Osteoblast (primary cell): ENCODE data around the gene INO80B. TPM values are rescaled to one million over a fixed set of nuclear protein-coding genes. Genes with fewer than 3 reads are reported as not detected.
"Not testable (repeated sequence)": the region's sequence is repeated elsewhere in the genome, so short reads cannot be mapped to it uniquely, and the experiment has no call there.

ENCODE experiments used
- DNase-seq: peaks from one replicate; pipeline ENCODE4 v3.0.0; 2011; ENCODE audit warnings: low spot score, mixed read lengths; ENCODE audit not compliant: insufficient read length; ENCODE audit errors: missing footprints
- H2AFZ ChIP-seq: 2 replicates; pipeline ENCODE4 v1.6.0; 2011; ENCODE audit warnings: mild to moderate bottlenecking, low read length
- H3K27ac ChIP-seq: 2 replicates; pipeline ENCODE4 v1.5.1; 2011; ENCODE audit warnings: mild to moderate bottlenecking, low read depth, low read length, moderate library complexity
- H3K27me3 ChIP-seq: 2 replicates; pipeline ENCODE4 v1.6.0; 2012; ENCODE audit warnings: mild to moderate bottlenecking, control low read depth, inconsistent platforms, low read length, moderate library complexity; ENCODE audit not compliant: insufficient read depth
- H3K36me3 ChIP-seq: 2 replicates; pipeline ENCODE4 v1.5.1; 2011; ENCODE audit warnings: mild to moderate bottlenecking, low read length, control low read depth, moderate library complexity; ENCODE audit not compliant: insufficient read depth
- H3K4me1 ChIP-seq: 2 replicates; pipeline ENCODE4 v1.5.1; 2011; ENCODE audit warnings: mild to moderate bottlenecking, low read length, control low read depth, moderate library complexity; ENCODE audit not compliant: insufficient read depth
- H3K4me2 ChIP-seq: 2 replicates; pipeline ENCODE4 v1.6.0; 2011; ENCODE audit warnings: mild to moderate bottlenecking, low read length; ENCODE audit not compliant: insufficient read depth
- H3K4me3 ChIP-seq: fragments of 200-600 bp; sonication (generic); 3 replicates; pipeline ENCODE4 v1.5.1; 2012; ENCODE audit warnings: mild to moderate bottlenecking, low read length, inconsistent platforms; ENCODE audit not compliant: insufficient read depth
- H3K79me2 ChIP-seq: 2 replicates; pipeline ENCODE4 v1.6.0; 2012; ENCODE audit warnings: mild to moderate bottlenecking, low read length, control low read depth, inconsistent platforms; ENCODE audit not compliant: insufficient read depth
- H3K9me3 ChIP-seq: 2 replicates; pipeline ENCODE4 v1.5.1; 2011; ENCODE audit warnings: low read depth, low read length, control low read depth
- H4K20me1 ChIP-seq: 2 replicates; pipeline ENCODE4 v1.6.0; 2012; ENCODE audit warnings: mild to moderate bottlenecking, low read length, control low read depth; ENCODE audit not compliant: insufficient read depth
- CTCF ChIP-seq: IDR thresholded peaks from 2 replicates; pipeline ENCODE4 v1.5.1; 2011; ENCODE audit warnings: mild to moderate bottlenecking, low read depth, low read length, moderate library complexity; ENCODE audit errors: extremely low read depth
- total RNA-seq: library from RNA; depleted of rRNA; stranded (reverse); fragments of >200 nt; gene quantifications from 2 replicates; pipeline ENCODE4 v1.2.3, GENCODE V29; 2012

INO80B gene
- total RNA-seq, 1 donor, result 15.9 TPM

- no peak for TF ChIP-seq CTCF
- H4K20me1 ChIP-seq, result no peaks in the 10 kb centered on the region
- H3K27ac ChIP-seq, result peak within 1 kb of the TSS; percentile 78
- peaks cover 27% of the 10 kb centered on the region for H3K4me1 ChIP-seq
- peak within 1 kb of the TSS; percentile 88 for H2AFZ ChIP-seq
- H3K27me3 ChIP-seq, result peaks cover 1% of the 10 kb centered on the region
- H3K36me3 ChIP-seq, result peaks cover 27% of the 10 kb centered on the region
- peak within 1 kb of the TSS; percentile 99 for H3K4me2 ChIP-seq
- H3K4me3 ChIP-seq, result peak within 1 kb of the TSS; percentile 96
- no peaks in the 10 kb centered on the region for H3K9me3 ChIP-seq
- H3K79me2 ChIP-seq, result peaks cover 35% of the 10 kb centered on the region
- peak; percentile 99 for DNase-seq
Measured at GRCh38 chr2:74458132-74458937, 3.4 kb downstream of the INO80B start, which contains the start of gene WBP1. Gene WBP1, plus strand, starts transcription at chr2:74458438. Its CDS starts 165 bp downstream, at chr2:74458603.

GRCh38 chr2:74458938-74459363 lies 4.1 kb downstream of the INO80B start:
- peaks cover 27% of the 10 kb centered on the region for H3K36me3 ChIP-seq
- H3K27me3 ChIP-seq, result no peaks in the 10 kb centered on the region
- H3K4me2 ChIP-seq, result peak overlapping the region; percentile 99
- peak overlapping the region; percentile 63 for H2AFZ ChIP-seq
- H3K4me3 ChIP-seq, result peak overlapping the region; percentile 96
- H3K9me3 ChIP-seq, result no peaks in the 10 kb centered on the region
- peak; percentile 91 for DNase-seq
- peaks cover 29% of the 10 kb centered on the region for H3K4me1 ChIP-seq
- no peaks in the 10 kb centered on the region for H4K20me1 ChIP-seq
- peak overlapping the region; percentile 68 for H3K27ac ChIP-seq
- peaks cover 37% of the 10 kb centered on the region for H3K79me2 ChIP-seq
- TF ChIP-seq CTCF, result no peak

DNA sequence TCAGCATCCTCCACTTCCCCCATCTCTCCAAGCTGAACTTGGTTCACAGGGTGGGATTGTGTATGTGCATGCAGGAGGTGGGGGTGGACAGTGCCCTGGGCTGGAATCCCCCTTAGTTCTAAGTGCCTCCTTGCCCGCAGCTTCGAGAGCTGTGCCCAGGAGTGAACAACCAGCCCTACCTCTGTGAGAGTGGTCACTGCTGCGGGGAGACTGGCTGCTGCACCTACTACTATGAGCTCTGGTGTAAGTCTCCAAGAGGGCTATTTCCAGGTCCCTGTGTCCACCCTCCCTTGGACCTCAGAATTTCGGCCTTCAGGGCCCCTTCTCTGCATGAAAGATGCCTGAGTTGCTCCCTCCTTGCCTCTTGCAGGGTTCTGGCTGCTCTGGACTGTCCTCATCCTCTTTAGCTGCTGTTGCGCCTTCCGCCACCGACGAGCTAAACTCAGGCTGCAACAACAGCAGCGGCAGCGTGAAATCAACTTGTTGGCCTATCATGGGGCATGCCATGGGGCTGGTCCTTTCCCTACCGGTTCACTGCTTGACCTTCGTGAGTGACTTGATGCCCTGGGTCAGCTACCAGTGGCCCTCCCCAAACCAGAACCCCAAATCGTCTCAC lies 4.7 kb downstream of the INO80B start:
- peaks cover 43% of the 10 kb centered on the region for H3K79me2 ChIP-seq
- H3K4me1 ChIP-seq, result peaks cover 35% of the 10 kb centered on the region
- H3K9me3 ChIP-seq, H3K27me3 ChIP-seq, H2AFZ ChIP-seq, H4K20me1 ChIP-seq, H3K27ac ChIP-seq: not testable (repeated sequence)
- DNase-seq, result peak; percentile 67
- H3K36me3 ChIP-seq, result peaks cover 27% of the 10 kb centered on the region
- H3K4me2 ChIP-seq, result peak overlapping the region; percentile 99
- H3K4me3 ChIP-seq, result peak overlapping the region; percentile 96

DNA sequence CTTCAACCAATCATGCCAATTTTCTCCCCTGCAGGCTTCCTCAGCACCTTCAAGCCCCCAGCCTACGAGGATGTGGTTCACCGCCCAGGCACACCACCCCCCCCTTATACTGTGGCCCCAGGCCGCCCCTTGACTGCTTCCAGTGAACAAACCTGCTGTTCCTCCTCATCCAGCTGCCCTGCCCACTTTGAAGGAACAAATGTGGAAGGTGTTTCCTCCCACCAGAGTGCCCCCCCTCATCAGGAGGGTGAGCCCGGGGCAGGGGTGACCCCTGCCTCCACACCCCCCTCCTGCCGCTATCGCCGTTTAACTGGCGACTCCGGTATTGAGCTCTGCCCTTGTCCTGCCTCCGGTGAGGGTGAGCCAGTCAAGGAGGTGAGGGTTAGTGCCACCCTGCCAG lies 5.3 kb downstream of the INO80B start:
- H3K4me1 ChIP-seq, result peaks cover 35% of the 10 kb centered on the region
- not testable (repeated sequence) for H4K20me1 ChIP-seq, H3K4me3 ChIP-seq, H3K27ac ChIP-seq, H3K9me3 ChIP-seq, DNase-seq, H2AFZ ChIP-seq, H3K4me2 ChIP-seq, H3K27me3 ChIP-seq
- peaks cover 27% of the 10 kb centered on the region for H3K36me3 ChIP-seq
- peaks cover 49% of the 10 kb centered on the region for H3K79me2 ChIP-seq
